ENCODE measurements around the gene RBM5.
A peak's percentile ranks its signal among the peaks of the same experiment; 100 is the strongest.

Gene RBM5

GRCh38 chr3:50111757-50112156 lies 23.0 kb downstream of the RBM5 start:
- ATAC-seq = no peak
- TF ChIP-seq OSR1 (CRISPR knock-in tag; IDR thresholded peaks at IDR 0.05) (no peak), GLIS3 (CRISPR knock-in tag; IDR thresholded peaks at IDR 0.05) (no peak)

DNA sequence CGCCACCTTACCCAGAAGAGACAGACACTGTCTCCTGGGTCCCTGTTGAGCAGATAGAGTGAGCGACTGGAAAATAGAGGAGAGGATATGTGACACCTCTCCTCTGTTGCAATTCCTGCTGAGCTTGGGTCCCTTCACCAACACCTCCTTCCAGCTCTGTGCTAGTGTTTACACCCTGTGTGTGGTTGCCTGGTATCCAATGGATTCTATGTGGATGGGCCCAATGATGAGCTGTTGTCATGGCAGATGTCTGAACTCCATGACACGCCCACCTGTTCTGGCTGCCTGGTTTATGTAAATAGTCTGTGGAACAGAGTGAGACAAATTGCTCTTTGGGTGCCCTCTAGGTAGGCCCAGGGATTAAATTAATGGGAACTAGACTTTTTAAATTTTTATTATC lies 23.7 kb downstream of the RBM5 start:
- no peak for TF ChIP-seq PATZ1 (CRISPR knock-in tag; IDR thresholded peaks at IDR 0.05; ENCODE audit: borderline replicate concordance)
- TF ChIP-seq ZFP3 (CRISPR knock-in tag; IDR thresholded peaks at IDR 0.05) = no peak
- TF ChIP-seq ZNF565 (CRISPR knock-in tag; conservative IDR thresholded peaks at IDR 0.05; ENCODE audit: low read depth) = no peak
- TF ChIP-seq ZNF70 (CRISPR knock-in tag; IDR thresholded peaks at IDR 0.05) = no peak
- peak; percentile 53 for ATAC-seq

DNA sequence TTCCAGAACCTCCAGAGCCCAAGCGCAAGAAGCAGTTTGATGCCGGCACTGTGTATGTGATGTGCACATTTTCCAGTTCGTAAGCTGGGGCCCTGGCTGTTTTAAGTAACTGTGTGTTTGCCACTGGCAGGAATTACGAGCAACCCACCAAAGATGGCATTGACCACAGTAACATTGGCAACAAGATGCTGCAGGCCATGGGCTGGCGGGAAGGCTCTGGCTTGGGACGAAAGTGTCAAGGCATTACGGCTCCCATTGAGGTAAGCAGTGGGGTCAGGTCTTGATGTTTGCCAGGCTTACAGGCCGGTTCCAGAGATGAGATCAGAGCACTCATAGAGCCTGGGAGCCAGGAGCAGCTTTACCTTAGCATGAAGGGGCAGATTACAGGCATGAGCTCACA lies 28.4 kb downstream of the RBM5 start:
- ATAC-seq = no peak
- TF ChIP-seq BACH2 (CRISPR knock-in tag; IDR thresholded peaks at IDR 0.05; ENCODE audit: borderline replicate concordance) (no peak), CSDC2 (CRISPR knock-in tag; IDR thresholded peaks at IDR 0.05) (no peak), TOX (CRISPR knock-in tag; IDR thresholded peaks at IDR 0.05; ENCODE audit: borderline replicate concordance) (no peak)
- TF ChIP-seq, protein P1, sequence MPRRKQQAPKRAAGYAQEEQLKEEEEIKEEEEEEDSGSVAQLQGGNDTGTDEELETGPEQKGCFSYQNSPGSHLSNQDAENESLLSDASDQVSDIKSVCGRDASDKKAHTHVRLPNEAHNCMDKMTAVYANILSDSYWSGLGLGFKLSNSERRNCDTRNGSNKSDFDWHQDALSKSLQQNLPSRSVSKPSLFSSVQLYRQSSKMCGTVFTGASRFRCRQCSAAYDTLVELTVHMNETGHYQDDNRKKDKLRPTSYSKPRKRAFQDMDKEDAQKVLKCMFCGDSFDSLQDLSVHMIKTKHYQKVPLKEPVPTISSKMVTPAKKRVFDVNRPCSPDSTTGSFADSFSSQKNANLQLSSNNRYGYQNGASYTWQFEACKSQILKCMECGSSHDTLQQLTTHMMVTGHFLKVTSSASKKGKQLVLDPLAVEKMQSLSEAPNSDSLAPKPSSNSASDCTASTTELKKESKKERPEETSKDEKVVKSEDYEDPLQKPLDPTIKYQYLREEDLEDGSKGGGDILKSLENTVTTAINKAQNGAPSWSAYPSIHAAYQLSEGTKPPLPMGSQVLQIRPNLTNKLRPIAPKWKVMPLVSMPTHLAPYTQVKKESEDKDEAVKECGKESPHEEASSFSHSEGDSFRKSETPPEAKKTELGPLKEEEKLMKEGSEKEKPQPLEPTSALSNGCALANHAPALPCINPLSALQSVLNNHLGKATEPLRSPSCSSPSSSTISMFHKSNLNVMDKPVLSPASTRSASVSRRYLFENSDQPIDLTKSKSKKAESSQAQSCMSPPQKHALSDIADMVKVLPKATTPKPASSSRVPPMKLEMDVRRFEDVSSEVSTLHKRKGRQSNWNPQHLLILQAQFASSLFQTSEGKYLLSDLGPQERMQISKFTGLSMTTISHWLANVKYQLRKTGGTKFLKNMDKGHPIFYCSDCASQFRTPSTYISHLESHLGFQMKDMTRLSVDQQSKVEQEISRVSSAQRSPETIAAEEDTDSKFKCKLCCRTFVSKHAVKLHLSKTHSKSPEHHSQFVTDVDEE (CRISPR knock-in tag; IDR thresholded peaks at IDR 0.05) = no peak

- no peak for ATAC-seq
- TF ChIP-seq CREB5 (CRISPR knock-in tag; IDR thresholded peaks at IDR 0.05; ENCODE audit: low read depth) = no peak
- no peak for TF ChIP-seq ISL1 (CRISPR knock-in tag; IDR thresholded peaks at IDR 0.05)
- no peak for TF ChIP-seq ESRRG (CRISPR knock-in tag; IDR thresholded peaks at IDR 0.05)
- no peak for TF ChIP-seq ZFP30 (CRISPR knock-in tag; IDR thresholded peaks at IDR 0.05)
- no peak for TF ChIP-seq OSR1 (CRISPR knock-in tag; IDR thresholded peaks at IDR 0.05)
- TF ChIP-seq ARNTL (CRISPR knock-in tag; IDR thresholded peaks at IDR 0.05; ENCODE audit: borderline replicate concordance, low read depth) = no peak
- TF ChIP-seq TOX (CRISPR knock-in tag; IDR thresholded peaks at IDR 0.05; ENCODE audit: borderline replicate concordance) = no peak
- no peak for TF ChIP-seq CSRNP3 (CRISPR knock-in tag; IDR thresholded peaks at IDR 0.05)
- TF ChIP-seq ZNF8 (CRISPR knock-in tag; IDR thresholded peaks at IDR 0.05) = no peak
Measured at GRCh38 chr3:50118237-50118636, 29.5 kb downstream of the RBM5 start.

DNA sequence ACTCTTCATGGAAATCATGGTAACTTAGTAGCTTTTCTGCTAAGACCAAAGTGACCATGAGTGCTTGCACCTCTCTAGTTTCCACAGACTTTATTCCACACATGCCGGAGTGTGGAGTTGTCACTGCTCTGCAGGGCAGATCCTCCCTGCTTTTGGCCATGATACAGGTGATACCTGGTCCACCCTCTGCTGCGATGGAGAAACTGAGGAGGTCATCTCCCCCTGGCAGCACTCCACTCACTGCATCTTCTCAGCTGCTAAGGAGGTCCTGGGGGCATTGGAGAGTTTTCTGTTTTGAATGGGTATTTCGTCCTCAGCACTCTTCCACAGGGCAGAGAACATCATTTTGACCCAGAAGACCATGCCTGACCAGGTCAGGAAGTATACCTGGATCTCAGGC lies 31.1 kb downstream of the RBM5 start:
- no peak for ATAC-seq
- TF ChIP-seq ZFP30 (CRISPR knock-in tag; IDR thresholded peaks at IDR 0.05) (no peak), CREB5 (CRISPR knock-in tag; IDR thresholded peaks at IDR 0.05; ENCODE audit: low read depth) (no peak), RARB (CRISPR knock-in tag; IDR thresholded peaks at IDR 0.05) (no peak), CSDC2 (CRISPR knock-in tag; IDR thresholded peaks at IDR 0.05) (no peak), ZNF8 (CRISPR knock-in tag; IDR thresholded peaks at IDR 0.05) (no peak), ZC3H10 (CRISPR knock-in tag; IDR thresholded peaks at IDR 0.05) (no peak), ARNTL (CRISPR knock-in tag; IDR thresholded peaks at IDR 0.05; ENCODE audit: borderline replicate concordance, low read depth) (no peak), POU6F1 (CRISPR knock-in tag; IDR thresholded peaks at IDR 0.05; ENCODE audit: borderline replicate concordance, low read depth) (no peak), ESRRG (CRISPR knock-in tag; IDR thresholded peaks at IDR 0.05) (no peak), BACH2 (CRISPR knock-in tag; IDR thresholded peaks at IDR 0.05; ENCODE audit: borderline replicate concordance) (no peak)
- TF ChIP-seq, protein P1 (CRISPR knock-in tag; IDR thresholded peaks at IDR 0.05) = no peak

Data from SK-N-SH treated with all-trans-retinoic acid at 6 μM for 48 hours (cell line).